NCI-H1092 (cell line): ENCODE data around the gene CAMTA1.

Source experiments
- DNase-seq: peaks from one replicate; lab custom pipeline; 2025; lab: John Stamatoyannopoulos, UW

CAMTA1 gene

GRCh38 chr1:6979003-6979613, 193.9 kb downstream of the CAMTA1 start:
- no peak for DNase-seq

DNA sequence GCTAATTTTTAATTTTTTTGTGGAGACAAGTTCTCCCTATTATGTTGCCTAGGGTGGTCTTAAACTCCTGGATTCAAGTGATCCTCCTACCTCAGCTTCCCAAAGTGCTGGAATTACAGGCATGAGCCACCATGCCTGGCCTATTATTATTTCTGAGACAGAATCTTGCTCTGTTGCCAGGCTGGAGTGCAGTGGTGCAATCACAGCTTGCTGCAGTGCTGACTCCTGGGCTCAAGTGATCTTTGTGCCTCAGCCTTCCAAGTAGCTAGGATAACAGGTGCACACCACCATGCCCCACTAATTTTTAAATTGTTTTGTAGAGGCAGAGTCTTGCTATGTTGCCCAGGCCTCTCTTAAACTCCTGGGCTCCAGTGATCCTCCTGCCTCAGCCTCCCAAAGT, 196.3 kb downstream of the CAMTA1 start:
- DNase-seq = no peak

- DNase-seq = no peak
Measured at GRCh38 chr1:6982443-6982842, 197.2 kb downstream of the CAMTA1 start.

GRCh38 chr1:6982860-6983259, 197.6 kb downstream of the CAMTA1 start:
- DNase-seq = no peak

- DNase-seq = no peak
Measured at GRCh38 chr1:6984536-6984935, 199.3 kb downstream of the CAMTA1 start.

DNA sequence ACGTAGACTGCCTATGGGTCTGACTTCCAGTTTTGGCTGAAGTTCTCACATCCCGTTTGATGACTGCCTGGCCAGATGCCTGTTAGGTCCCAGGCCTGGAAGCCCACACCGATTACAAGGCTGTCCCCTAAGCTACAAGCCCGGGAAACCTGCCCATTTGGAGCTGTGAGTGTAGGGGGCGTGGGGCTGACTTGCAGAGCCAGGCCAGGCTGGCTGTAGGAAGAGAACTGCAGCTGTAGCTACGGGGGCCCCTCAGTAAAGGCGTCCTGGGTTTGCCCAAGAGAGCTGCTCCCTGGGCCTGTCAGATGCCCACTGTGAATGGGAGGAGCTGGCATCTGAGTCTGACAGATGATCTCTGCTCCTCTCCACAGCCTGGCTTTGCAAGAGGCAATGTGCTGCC, 199.7 kb downstream of the CAMTA1 start:
- no peak for DNase-seq

- no peak for DNase-seq
Measured at GRCh38 chr1:6985549-6986276, 200.5 kb downstream of the CAMTA1 start.

GRCh38 chr1:6986281-6986680, 201.0 kb downstream of the CAMTA1 start:
- DNase-seq = no peak

GRCh38 chr1:6987940-6988339, 202.7 kb downstream of the CAMTA1 start:
- DNase-seq = no peak

DNA sequence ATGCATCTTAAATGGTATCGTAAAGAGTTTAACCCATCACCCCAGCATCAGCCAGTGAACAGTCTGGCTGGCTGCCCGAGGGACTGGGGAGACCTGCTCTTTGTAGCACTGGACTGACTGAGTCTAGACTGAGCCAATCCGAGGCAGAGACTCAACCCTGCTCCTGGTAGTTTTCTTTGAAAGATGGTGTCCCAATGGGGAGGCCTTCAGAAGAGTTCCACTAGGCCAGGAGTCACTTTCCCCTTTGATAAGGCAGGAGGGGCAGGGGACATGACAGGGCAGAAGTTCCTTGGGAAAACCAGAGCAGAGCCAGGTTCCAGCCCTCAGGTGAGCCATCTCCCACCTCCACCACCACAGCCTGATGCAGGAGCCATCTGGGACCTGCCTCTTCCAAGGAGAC, 203.5 kb downstream of the CAMTA1 start:
- DNase-seq = no peak

- no peak for DNase-seq
Measured at GRCh38 chr1:6989212-6990159, 204.2 kb downstream of the CAMTA1 start.

GRCh38 chr1:6991266-6991665, 206.0 kb downstream of the CAMTA1 start:
- no peak for DNase-seq

DNA sequence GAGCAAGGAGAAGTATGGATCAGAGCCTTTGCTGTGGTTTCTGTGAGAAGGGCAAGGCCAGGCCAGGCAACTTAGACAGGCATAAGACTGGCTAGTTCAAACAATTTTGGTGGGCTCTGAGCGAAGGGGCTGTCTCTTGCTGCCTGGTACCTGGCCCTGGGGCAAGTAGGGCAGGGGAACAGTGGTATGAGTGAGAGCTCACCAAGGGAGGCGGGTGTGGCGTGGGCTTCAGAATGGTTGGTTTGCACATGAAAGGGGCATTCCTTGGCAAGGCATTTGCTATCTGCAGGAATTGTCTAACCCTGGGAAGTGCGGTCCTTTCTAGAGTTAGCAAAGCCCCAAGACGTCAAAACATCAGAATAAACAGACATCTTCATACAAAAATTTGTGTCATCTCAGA, 210.5 kb downstream of the CAMTA1 start:
- DNase-seq = no peak

DNA sequence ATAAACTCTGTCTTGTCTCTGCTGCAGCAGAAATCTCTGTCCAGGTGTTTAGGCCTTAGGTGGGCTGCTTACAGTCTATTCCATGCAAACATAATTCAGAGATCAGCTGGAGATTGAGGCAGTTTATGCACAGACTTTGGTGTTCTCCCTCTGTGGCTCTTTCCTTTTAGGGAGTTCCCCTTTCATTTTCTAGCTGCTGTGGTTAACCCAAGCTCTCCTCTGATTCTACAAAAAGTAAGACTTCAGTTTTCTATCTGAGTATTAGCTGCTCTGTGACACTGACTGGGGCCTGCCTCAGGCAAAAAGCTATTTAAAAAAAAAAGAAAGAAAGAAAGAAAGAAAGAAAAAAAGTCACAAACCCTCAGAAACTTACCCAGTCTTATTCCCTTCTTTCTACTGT, 211.1 kb downstream of the CAMTA1 start:
- DNase-seq = no peak

- DNase-seq = no peak
Measured at GRCh38 chr1:6996866-6997265, 211.6 kb downstream of the CAMTA1 start.

DNA sequence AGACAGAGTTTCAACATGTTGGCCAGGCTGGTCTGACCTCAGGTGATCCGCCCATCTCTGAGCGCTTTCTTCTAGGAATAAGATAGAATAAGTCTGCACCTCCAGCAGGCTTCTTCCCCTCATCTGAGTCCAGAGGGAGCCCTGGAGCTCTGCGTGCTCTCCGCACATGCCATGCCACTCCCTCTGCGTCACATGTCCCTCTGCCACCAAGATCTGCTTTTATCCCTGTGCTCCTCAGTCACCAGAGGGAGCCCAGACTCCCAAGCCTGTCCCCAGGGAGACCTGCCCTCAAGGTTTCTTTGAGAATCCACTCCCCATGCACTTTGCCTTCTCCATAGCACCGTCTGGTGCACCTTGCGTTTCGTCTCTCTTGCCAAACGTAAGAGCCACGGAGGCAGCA, 213.0 kb downstream of the CAMTA1 start:
- DNase-seq = no peak

- no peak for DNase-seq
Measured at GRCh38 chr1:6999826-7000225, 214.6 kb downstream of the CAMTA1 start.

GRCh38 chr1:7000720-7001119, 215.5 kb downstream of the CAMTA1 start:
- no peak for DNase-seq

DNA sequence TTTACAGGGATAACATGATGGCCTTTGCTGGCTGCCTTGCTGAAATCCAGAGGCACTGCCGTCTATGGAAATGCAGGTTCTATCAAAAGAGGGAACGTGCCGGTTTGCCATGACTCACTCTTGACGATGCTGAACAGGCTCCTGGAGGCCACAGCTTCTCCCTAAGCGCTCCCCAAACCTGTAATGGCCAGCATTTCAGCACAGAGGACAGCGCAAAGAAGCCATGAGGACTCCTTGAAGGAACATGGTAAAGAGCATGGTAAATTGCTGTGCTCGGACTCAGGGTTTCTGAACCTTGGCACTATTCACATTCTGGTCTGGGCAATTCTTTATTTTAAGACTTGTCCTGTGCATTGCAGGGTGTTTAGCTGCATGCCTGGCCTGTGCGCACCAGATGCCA, 217.5 kb downstream of the CAMTA1 start:
- DNase-seq = no peak

DNA sequence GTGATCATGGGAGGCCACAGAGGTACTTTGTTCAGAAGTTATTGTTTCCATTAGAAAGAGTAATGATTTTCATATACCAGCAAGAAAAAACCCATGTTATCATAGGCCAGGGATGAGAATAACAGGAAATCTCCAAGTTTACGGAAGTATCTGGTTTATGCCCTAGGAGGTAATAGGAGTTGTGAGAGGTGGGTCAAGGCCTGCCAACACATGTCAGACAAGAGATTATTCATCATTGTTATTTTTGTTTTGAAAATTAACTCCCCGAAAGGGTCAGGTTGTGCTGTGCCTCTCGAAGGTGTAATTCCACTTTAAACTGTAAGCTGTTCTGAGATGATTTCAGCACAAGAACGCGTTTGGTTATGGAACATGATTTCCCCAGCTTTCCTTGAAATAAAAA, 218.4 kb downstream of the CAMTA1 start:
- no peak for DNase-seq

GRCh38 chr1:7004181-7004580, 218.9 kb downstream of the CAMTA1 start:
- DNase-seq = no peak

DNA sequence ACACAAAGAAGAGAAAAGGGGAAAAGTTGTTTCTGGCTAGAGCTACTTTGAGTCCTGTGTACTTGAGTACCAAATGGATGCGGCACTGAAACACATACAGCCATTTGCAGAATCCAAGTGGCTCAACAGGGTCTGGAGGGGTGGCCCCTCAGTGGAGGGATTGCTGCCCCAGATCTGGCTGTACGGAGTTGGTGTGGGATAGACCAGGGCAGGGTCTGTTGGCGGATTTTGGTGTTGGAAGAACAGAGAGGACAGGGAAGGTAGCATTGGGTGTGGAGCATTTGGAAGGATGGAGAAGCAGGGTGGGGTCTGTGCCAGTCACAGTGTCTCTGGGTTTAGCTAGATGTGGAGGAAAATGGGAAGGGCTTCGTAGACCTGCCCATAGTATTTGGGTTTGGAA, 220.5 kb downstream of the CAMTA1 start:
- DNase-seq = no peak
